Body of pancreas (tissue), 4 donors: ENCODE results near the gene PF4V1.

ENCODE experiments used
- CTCF ChIP-seq, 7 experiments: fragments of 450-650 bp in 4 of 7; fragments of 200-600 bp in 3 of 7; sonication (generic) in 3 of 7; IDR thresholded peaks; one replicate each; pipeline ENCODE4 v1.5.1; 2016 to 2019; ENCODE audit warnings: antibody characterized with exemption in 7 of 7
- POLR2A ChIP-seq, 3 donors: fragments of 450-650 bp; IDR thresholded peaks; one replicate each; pipeline ENCODE4 v1.6.1; 2016; ENCODE audit warnings: antibody characterized with exemption in 3 of 3, mild to moderate bottlenecking in 2 of 3

GRCh38 chr4:73902817-73903547, 49.9 kb downstream of the PF4V1 start:
- TF ChIP-seq CTCF (IDR thresholded peaks at IDR 0.05) (no peak), POLR2A (IDR thresholded peaks at IDR 0.05) (no peak)
